Activated naive CD8-positive, alpha-beta T cell (primary cell): ENCODE results near the gene SKAP2.
A peak's percentile ranks its signal among the peaks of the same experiment; 100 is the strongest.

Experiments
- H3K27ac Mint-ChIP-seq: one replicate; pipeline ENCODE4 v1.8.0; 2021; ENCODE audit warnings: mixed read lengths
- H3K27me3 Mint-ChIP-seq: one replicate; pipeline ENCODE4 v1.8.0; 2021; ENCODE audit warnings: mixed read lengths
- H3K36me3 Mint-ChIP-seq: one replicate; pipeline ENCODE4 v1.8.0; 2021; ENCODE audit warnings: mixed read lengths
- H3K4me1 Mint-ChIP-seq: one replicate; pipeline ENCODE4 v1.8.0; 2021; ENCODE audit warnings: low read depth, mixed read lengths
- H3K4me3 Mint-ChIP-seq: one replicate; pipeline ENCODE4 v1.8.0; 2021; ENCODE audit warnings: mild to moderate bottlenecking, mixed read lengths
- H3K9me3 Mint-ChIP-seq: one replicate; pipeline ENCODE4 v1.8.0; 2021; ENCODE audit warnings: low read depth, mixed read lengths

Gene SKAP2, protein sequence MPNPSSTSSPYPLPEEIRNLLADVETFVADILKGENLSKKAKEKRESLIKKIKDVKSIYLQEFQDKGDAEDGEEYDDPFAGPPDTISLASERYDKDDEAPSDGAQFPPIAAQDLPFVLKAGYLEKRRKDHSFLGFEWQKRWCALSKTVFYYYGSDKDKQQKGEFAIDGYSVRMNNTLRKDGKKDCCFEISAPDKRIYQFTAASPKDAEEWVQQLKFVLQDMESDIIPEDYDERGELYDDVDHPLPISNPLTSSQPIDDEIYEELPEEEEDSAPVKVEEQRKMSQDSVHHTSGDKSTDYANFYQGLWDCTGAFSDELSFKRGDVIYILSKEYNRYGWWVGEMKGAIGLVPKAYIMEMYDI

DNA sequence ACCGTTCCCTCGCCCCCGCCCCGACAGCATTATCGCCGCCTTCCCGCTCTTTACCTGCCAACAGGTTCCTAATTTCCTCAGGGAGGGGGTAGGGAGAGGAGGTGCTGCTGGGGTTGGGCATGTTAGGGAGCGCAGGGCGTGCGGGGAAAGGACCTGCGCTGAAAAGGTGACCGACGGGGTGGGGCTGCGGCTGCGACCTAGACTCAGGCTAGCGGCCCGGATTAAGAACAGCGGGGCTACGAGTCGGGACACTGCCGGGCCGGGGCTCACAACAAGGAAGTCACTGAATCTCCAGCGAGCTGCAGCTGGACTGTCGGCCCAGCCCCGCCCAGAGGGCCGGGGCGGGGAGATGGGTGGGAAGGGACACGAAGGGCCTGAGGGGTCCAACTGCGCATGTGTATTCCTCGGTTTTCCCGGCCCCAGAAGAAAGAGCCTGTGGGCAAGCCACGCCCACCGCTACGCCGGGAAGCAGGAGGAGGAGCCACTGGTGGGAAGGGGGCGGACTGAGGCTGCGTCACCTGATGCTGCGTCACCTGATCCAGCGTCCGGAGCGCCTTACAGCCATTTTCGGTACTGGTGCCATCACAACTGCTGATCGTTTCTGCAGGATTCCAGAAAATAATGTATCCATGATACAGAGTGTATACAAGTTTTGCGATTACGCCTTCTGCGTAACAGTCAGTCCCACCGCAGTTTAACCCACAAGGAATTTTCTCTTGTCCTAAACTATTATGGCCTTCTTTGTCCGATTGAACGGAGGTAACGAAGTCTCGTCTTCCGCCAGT is at the start of gene SKAP2:
Gene SKAP2, minus strand, starts transcription at position 282 of the 785 bp plus-strand sequence. Its CDS starts 161 bp downstream, at position 121.
- peak within 1 kb of the TSS; percentile 92 for H3K4me3 Mint-ChIP-seq
- peaks cover 26% of the 10 kb centered on the region for H3K27me3 Mint-ChIP-seq
- peaks cover 2% of the 10 kb centered on the region for H3K36me3 Mint-ChIP-seq
- H3K27ac Mint-ChIP-seq, result peak within 1 kb of the TSS; percentile 68
- no peaks in the 10 kb centered on the region for H3K9me3 Mint-ChIP-seq
- H3K4me1 Mint-ChIP-seq, result peaks cover 24% of the 10 kb centered on the region

DNA sequence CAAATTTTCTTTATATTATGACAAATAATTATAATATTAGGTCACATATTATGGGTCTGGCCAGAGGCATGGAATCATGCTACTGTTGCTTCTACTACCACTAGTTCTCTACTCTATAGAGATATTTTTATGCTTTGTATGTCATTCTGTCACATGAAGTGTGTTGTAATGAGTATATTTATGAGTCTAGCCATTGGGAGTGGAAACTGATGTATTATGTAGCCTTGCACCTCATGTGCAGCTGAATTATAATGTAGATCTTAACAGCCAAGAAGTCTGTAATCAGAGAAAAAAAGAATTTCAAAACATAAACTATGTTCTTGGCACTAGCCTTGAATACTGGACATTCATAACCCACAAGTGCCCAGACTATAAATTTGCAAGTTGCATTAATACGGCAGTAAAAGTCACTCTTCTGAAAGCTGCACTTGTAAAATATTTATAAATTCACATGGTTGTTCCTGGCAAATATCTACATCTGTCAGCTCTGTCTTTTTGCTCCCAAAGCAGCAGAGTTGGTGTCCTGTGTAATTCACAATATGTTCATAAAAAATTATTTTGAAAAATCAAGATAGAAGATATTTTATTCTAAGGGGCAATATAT is 48.6 kb upstream of the SKAP2 start:
- H3K4me1 Mint-ChIP-seq, result no peaks in the 10 kb centered on the region
- peaks cover 5% of the 10 kb centered on the region for H3K27me3 Mint-ChIP-seq
- H3K36me3 Mint-ChIP-seq, result no peaks in the 10 kb centered on the region
- no peaks in the 10 kb centered on the region for H3K9me3 Mint-ChIP-seq
- no peak overlapping the region for H3K4me3 Mint-ChIP-seq
- H3K27ac Mint-ChIP-seq, result no peak overlapping the region

DNA sequence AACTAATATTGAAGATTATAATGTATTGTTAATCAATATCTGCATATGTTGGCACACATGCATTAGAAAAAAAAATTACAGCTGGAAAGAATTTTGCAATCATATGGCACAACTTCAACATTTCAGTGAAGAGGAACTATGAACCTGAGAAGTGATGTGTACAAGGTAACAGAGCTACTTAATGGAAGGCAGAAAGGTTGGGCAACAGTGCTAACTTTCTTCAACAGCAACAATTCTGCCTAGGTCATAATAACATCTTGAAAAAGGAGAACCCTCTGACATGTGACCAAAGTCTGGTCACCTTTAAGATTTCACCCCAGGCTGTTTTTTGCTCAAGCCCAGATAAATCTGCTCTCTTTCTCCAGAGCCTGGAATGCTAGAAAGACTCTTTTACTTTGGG is 47.9 kb upstream of the SKAP2 start:
- Mint-ChIP-seq H3K9me3 (no peaks in the 10 kb centered on the region), H3K27ac (no peak overlapping the region)

DNA sequence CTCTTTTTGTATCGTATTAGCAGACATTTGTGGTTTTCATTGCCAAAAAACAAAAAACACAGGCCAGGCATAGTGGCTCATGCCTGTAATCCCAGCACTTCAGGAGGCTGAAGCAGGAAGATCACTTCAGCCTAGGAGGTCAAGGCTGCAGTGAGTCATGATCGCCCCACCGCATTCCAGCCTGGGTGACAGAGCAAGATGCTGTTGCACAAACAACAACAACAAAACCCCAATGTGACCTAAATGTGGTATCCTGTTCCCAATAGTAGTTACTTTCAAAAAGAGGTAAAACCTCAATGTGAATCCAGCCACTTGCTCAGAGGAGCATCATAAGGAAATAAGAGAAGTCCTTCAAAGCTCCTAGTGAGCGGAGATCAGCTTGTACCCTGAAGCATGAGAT is 45.8 kb upstream of the SKAP2 start:
- H3K9me3 Mint-ChIP-seq, result no peaks in the 10 kb centered on the region
- no peaks in the 10 kb centered on the region for H3K4me1 Mint-ChIP-seq
- H3K27ac Mint-ChIP-seq, result no peak overlapping the region
- H3K27me3 Mint-ChIP-seq, result peaks cover 2% of the 10 kb centered on the region
- no peaks in the 10 kb centered on the region for H3K36me3 Mint-ChIP-seq
- H3K4me3 Mint-ChIP-seq, result no peak overlapping the region

More for the DNA sequence above, 47.9 kb upstream of the SKAP2 start:
- no peaks in the 10 kb centered on the region for H3K36me3 Mint-ChIP-seq
- H3K4me1 Mint-ChIP-seq, result no peaks in the 10 kb centered on the region
- no peak overlapping the region for H3K4me3 Mint-ChIP-seq
- H3K27me3 Mint-ChIP-seq, result peaks cover 2% of the 10 kb centered on the region

DNA sequence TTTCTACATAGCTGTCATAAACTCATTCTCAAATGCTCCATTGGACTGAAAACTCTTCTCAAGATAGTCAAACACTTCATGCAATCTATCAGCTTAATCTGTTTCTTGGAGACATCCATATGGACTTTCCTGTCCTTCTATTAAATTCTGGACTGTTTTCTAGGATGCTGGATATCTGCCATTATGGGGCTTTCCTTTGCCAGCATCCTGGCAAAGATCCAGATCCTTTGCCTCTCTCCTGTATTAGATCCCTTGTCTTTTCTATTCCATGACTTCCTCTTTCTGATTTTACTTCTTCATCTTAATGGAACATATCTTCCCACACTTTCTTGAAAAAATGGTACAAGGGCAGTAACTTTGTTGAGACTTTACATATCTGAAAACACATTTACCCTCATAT is 35.9 kb upstream of the SKAP2 start:
- no peaks in the 10 kb centered on the region for H3K4me1 Mint-ChIP-seq
- H3K36me3 Mint-ChIP-seq, result peaks cover 3% of the 10 kb centered on the region
- H3K27ac Mint-ChIP-seq, result no peak overlapping the region
- H3K4me3 Mint-ChIP-seq, result no peak overlapping the region
- no peaks in the 10 kb centered on the region for H3K9me3 Mint-ChIP-seq
- peaks cover 10% of the 10 kb centered on the region for H3K27me3 Mint-ChIP-seq

DNA sequence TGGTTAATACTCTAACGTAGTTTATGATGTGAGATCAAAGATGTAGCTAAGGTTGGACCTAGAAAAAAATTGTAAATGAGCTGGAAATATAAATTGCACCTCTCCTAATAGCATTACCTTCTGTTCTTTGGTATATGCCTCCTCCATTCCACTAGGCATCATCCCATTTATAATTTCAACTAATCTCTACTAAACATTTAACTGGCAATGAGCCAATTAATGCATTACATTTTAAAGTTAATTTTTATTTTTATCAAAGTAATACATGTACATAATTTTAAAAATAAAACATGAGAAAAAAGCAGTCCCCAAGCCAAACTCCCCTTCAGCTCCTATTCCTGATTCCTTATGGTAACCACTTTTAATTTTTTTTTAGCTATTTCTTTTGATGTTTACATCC is 35.1 kb upstream of the SKAP2 start:
- Mint-ChIP-seq H3K4me1 (no peaks in the 10 kb centered on the region), H3K27ac (no peak overlapping the region)

DNA sequence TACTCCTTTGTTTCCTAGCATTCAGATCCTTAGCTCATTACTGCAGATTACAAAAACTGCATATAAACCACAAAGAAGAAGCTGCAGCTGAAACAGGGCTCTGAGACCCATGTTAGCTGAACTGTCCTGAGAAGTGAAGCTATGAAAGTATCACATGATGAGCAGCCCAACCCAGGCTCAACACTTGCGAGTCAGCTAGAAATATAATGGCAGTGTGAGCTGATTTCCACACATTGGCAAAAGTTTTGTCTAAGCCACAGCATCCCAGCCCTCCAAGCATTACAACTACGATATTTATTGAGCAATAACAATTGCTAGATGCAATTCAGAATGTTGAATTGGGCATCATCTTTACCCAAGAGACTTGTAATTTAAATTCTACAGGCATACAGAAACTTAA is 34.5 kb upstream of the SKAP2 start:
- no peak overlapping the region for H3K4me3 Mint-ChIP-seq
- H3K27me3 Mint-ChIP-seq, result peaks cover 10% of the 10 kb centered on the region
- H3K36me3 Mint-ChIP-seq, result peaks cover 3% of the 10 kb centered on the region
- no peaks in the 10 kb centered on the region for H3K9me3 Mint-ChIP-seq
- H3K27ac Mint-ChIP-seq, result no peak overlapping the region
- H3K4me1 Mint-ChIP-seq, result no peaks in the 10 kb centered on the region

More for the DNA sequence above, 35.1 kb upstream of the SKAP2 start:
- H3K36me3 Mint-ChIP-seq, result peaks cover 3% of the 10 kb centered on the region
- no peak overlapping the region for H3K4me3 Mint-ChIP-seq
- peaks cover 10% of the 10 kb centered on the region for H3K27me3 Mint-ChIP-seq
- H3K9me3 Mint-ChIP-seq, result no peaks in the 10 kb centered on the region

DNA sequence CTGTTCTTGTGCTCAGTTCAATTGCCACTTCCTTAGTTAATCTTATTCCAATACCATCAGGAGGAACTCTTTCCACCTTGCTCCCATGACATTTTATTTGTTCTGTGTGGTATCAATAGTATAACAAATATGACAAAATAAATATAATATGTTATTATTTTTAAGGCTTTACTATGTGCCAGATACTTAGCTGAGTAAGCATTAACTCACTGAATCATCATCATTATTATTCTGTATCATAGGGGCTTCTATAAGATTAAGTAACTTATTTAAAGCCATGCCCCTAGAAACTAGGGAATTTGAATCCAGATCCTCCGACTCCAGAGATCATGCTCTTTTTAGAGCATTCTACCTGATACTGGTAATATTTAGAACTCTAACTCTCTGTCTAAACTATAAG is 33.5 kb upstream of the SKAP2 start:
- peaks cover 3% of the 10 kb centered on the region for H3K36me3 Mint-ChIP-seq
- peaks cover 15% of the 10 kb centered on the region for H3K27me3 Mint-ChIP-seq
- no peaks in the 10 kb centered on the region for H3K9me3 Mint-ChIP-seq
- H3K27ac Mint-ChIP-seq, result no peak overlapping the region
- no peaks in the 10 kb centered on the region for H3K4me1 Mint-ChIP-seq
- no peak overlapping the region for H3K4me3 Mint-ChIP-seq

DNA sequence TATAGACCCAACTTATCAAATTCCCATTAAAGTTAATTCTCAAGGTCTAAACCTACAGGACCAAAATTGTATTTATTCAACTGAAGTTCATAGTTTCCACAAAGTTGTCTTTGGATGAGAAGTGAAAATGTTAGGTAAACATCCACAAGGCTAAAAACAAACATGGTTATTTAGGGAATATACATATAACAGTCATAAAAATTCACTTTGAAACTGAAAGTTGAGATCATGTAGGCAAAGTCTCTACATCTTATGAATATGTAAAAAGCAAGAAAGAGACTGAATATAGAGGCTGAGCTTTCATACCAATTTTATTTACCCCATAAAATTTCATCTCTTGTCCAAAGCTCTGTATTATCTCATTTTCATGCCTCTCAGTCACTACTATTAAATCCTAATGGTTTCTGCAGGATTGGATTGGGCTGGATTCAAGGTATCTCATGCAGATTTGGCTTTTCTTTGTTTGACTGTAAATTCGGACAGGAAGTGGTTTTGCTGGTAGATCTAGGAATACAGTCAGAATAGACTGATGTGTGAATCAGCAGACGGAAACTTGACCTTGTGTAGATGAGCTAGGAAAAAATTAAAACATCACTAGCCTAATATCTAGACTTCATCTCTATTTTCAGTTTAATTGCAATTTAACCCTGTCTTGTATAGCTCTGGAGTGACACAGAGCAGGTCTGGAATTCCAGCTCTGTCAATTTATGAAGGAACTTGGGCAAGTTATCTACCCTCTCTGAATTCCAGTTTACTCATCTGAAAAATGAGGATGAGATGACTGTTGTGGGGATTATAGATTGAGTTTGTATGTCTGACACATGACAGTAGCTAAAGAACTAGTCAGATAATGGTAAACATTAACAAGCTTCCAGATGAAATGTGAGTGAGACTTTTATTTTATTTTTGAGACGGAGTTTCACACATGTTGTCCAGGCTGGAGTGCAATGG is 27.3 kb upstream of the SKAP2 start:
- H3K36me3 Mint-ChIP-seq, result no peaks in the 10 kb centered on the region
- H3K4me1 Mint-ChIP-seq, result no peaks in the 10 kb centered on the region
- no peak overlapping the region for H3K4me3 Mint-ChIP-seq
- no peak overlapping the region for H3K27ac Mint-ChIP-seq
- H3K9me3 Mint-ChIP-seq, result no peaks in the 10 kb centered on the region
- peaks cover 12% of the 10 kb centered on the region for H3K27me3 Mint-ChIP-seq

DNA sequence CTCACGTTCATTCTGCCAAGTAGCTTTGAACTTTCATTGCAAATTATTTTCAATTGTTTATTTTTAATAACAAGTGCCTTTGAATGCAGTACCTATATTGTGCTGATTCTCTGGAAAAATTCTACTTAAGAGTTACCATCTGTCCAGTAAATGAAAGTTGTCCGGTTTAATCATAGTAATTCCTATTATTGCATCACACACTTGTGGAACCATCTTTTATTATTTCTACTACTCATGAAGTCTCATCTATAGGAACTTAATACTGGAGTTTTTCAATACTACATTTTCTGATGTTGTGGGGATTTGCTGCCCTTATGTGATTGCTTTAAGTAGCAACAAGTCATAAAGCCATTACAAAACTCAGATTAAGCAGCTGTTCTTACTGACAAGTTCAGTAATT is 16.5 kb upstream of the SKAP2 start:
- H3K4me3 Mint-ChIP-seq, result no peak overlapping the region
- peaks cover 1% of the 10 kb centered on the region for H3K27me3 Mint-ChIP-seq
- no peaks in the 10 kb centered on the region for H3K4me1 Mint-ChIP-seq
- no peak overlapping the region for H3K27ac Mint-ChIP-seq
- peaks cover 14% of the 10 kb centered on the region for H3K9me3 Mint-ChIP-seq
- peaks cover 3% of the 10 kb centered on the region for H3K36me3 Mint-ChIP-seq

DNA sequence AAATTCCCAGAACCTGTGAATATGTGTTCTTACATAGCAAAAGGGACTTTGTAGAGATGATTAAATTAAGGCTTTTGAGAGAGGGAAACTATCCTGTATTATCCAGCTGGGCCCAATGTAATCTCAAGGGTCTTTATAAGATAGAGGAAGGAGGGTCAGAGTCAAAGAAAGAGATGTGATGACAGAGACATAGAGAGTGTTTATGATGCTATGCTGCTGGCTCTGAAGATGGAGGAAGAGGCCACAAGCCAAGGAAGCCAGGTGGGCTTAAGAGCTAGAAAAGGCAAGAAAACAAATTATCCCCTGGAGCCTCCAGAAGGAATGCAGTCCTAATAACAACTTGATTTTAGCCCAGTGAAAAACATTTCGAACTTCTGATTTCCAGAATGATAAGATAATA is 15.3 kb upstream of the SKAP2 start:
- Mint-ChIP-seq H3K9me3 (peaks cover 5% of the 10 kb centered on the region), H3K4me3 (no peak overlapping the region), H3K4me1 (no peaks in the 10 kb centered on the region), H3K27ac (no peak overlapping the region), H3K36me3 (no peaks in the 10 kb centered on the region), H3K27me3 (peaks cover 1% of the 10 kb centered on the region)

DNA sequence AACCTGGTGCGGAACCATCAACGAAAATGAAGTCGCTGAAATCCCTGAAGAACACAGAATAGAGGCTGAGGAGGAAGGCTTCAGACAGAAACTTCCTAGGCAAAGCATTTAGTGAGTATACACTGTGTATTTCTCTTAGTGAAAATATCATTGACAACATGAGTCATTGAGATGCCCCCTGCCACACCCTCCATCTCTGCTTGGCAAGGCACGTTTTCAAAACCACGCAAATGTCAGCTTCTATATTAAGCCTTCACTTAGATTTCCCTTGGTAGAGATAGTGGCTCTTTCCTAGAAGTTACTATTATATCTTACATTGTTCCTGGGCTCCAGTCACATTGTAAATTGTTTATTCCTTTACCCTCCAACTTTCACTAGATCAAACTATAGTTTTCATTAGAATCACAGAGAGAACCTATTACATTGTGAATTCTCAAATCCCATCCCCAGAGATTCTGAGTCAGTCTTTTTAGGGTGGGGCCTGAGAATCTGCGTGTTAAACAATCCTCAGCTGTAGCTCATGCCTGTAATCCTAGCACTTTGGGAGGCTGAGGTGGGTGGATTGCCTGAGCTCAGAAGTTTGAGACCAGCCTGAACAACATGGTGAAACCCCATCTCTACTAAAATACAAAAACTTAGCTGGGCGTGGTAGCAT is 4.6 kb upstream of the SKAP2 start:
- Mint-ChIP-seq H3K36me3 (peaks cover 7% of the 10 kb centered on the region), H3K4me3 (no peak overlapping the region), H3K9me3 (no peaks in the 10 kb centered on the region), H3K27me3 (peaks cover 27% of the 10 kb centered on the region), H3K27ac (no peak overlapping the region), H3K4me1 (peaks cover 17% of the 10 kb centered on the region)

DNA sequence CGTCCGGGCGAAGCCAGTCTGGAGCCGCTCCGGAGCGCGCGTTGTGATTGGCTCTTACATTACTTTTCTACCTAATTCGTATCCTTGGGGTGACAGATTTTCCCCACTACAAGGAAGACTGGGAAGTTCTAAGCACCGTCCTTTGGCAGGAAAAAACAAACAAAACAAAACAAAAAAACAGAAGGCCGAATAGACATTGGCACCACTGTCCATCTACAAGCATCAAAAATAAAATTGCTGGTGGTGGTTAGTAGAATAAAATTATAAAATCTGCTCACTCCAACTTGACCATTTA is 651 bp upstream of the SKAP2 start:
- Mint-ChIP-seq H3K4me3 (peak overlapping the region; percentile 92), H3K9me3 (no peaks in the 10 kb centered on the region), H3K27ac (peak overlapping the region; percentile 68), H3K36me3 (peaks cover 2% of the 10 kb centered on the region), H3K27me3 (peaks cover 28% of the 10 kb centered on the region), H3K4me1 (peaks cover 24% of the 10 kb centered on the region)
